Activated T-helper 2 cell treated with anti-CD3 and anti-CD28 coated beads, Interferon-gamma antibody, Interleukin-2, Interleukin-4, amounts not matched to agents 10 μg/mL and 5 μg/mL and 100 μg/mL, durations not matched to agents 14 hours and 24 hours and 36 hours (primary cell): ENCODE results near the gene IL19. TPM values are rescaled to one million over a fixed set of nuclear protein-coding genes. Genes with fewer than 3 reads are reported as not detected.
A peak's percentile ranks its signal among the peaks of the same experiment; 100 is the strongest.

ENCODE experiments used
- DNase-seq: peaks from one replicate; pipeline ENCODE4 v3.0.0; 2021; ENCODE audit warnings: low spot score
- H3K27ac Mint-ChIP-seq: one replicate; pipeline ENCODE4 v1.8.0; 2021; ENCODE audit warnings: mixed read lengths
- H3K27me3 Mint-ChIP-seq: one replicate; pipeline ENCODE4 v1.8.0; 2021; ENCODE audit warnings: low read depth, mixed read lengths
- H3K36me3 Mint-ChIP-seq: one replicate; pipeline ENCODE4 v1.8.0; 2021; ENCODE audit warnings: low read depth, mixed read lengths
- H3K4me1 Mint-ChIP-seq: one replicate; pipeline ENCODE4 v1.8.0; 2021; ENCODE audit warnings: low read depth, mixed read lengths
- H3K4me3 Mint-ChIP-seq: one replicate; pipeline ENCODE4 v1.8.0; 2021; ENCODE audit warnings: low read depth, mild to moderate bottlenecking, moderate library complexity, mixed read lengths
- H3K9me3 Mint-ChIP-seq: one replicate; pipeline ENCODE4 v1.8.0; 2021; ENCODE audit warnings: mixed read lengths
- intact Hi-C: fragments of 100-400 bp; cut with micrococcal nuclease; formaldehyde crosslinking; loops from one replicate; pipeline ENCODE4 v1.15.1; 2023
- total RNA-seq: library from RNA; stranded (reverse); gene quantifications from 2 replicates; pipeline ENCODE4 v1.2.3, GENCODE V29; 2022

IL19 gene
- total RNA-seq, 1 donor from 2014 or later = not detected

DNA sequence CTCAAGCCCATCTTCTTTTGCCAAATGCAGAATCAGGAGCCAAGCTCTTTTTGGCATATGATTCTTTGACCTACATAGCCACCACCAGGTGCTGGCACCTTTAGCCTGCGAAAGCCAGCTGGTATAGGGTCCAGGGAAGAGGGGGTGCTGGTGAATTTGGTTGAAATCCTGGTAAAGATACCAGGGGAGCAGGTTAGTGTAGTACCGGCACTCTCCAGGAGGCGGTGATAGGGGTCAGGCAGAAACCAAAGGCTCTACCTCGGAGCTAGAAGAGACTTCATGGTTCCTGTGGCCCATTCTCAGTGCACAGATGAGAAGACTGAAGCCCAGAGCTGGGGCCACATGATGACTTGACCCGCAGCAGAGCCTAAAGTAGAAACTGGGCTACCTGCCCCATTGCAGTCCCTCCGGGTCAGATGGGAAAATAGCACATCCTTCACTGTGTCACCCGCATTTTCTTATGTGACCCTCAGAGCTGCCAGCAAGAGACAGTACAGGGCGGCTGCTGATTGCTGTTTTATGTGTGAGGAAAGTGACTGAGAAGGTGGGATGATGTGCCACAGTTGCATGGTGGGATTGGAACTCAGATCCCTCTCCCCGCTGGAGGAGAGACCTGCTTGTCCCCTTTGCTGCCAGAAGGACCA, 36.0 kb upstream of the IL19 start:
- peaks cover 90% of the 10 kb centered on the region for H3K36me3 Mint-ChIP-seq
- intact Hi-C loops = loop anchor here (1.0 kb wide), 1 partner anchor 74 kb away; no protein-coding TSS in a partner anchor
- DNase-seq = peak; percentile 63
- H3K27me3 Mint-ChIP-seq = no peaks in the 10 kb centered on the region
- peaks cover 47% of the 10 kb centered on the region for H3K4me1 Mint-ChIP-seq
- no peaks in the 10 kb centered on the region for H3K9me3 Mint-ChIP-seq
- H3K4me3 Mint-ChIP-seq = no peak overlapping the region
- H3K27ac Mint-ChIP-seq = peak overlapping the region; percentile 40

DNA sequence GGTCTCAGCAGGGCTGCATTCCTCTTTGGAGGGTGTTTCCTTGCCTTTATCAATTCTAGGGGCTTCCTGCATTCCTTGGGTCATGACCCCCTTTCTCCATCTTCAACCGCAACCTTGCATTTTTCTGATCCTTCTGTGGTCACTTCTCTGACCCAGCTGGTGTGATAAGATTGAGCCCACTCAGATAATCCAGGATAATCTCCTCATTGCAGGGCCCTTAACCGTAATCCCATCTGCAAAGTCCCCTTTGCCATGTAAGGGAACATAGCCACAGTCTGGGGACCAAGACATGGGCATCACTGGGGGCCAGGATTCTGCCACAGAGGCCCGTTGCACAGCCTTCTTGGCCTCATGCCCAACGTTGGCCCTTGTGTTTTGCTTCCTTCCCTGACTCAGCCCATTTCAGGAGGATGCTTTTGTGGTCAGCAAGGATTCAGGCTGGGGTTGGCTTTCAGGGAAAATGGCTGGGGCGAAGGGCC, 35.0 kb upstream of the IL19 start:
- intact Hi-C loops = no loop called here
- no peak for DNase-seq
- H3K4me1 Mint-ChIP-seq = peaks cover 56% of the 10 kb centered on the region
- H3K27ac Mint-ChIP-seq = no peak overlapping the region
- H3K27me3 Mint-ChIP-seq = no peaks in the 10 kb centered on the region
- no peak overlapping the region for H3K4me3 Mint-ChIP-seq
- H3K9me3 Mint-ChIP-seq = no peaks in the 10 kb centered on the region
- H3K36me3 Mint-ChIP-seq = peaks cover 80% of the 10 kb centered on the region

DNA sequence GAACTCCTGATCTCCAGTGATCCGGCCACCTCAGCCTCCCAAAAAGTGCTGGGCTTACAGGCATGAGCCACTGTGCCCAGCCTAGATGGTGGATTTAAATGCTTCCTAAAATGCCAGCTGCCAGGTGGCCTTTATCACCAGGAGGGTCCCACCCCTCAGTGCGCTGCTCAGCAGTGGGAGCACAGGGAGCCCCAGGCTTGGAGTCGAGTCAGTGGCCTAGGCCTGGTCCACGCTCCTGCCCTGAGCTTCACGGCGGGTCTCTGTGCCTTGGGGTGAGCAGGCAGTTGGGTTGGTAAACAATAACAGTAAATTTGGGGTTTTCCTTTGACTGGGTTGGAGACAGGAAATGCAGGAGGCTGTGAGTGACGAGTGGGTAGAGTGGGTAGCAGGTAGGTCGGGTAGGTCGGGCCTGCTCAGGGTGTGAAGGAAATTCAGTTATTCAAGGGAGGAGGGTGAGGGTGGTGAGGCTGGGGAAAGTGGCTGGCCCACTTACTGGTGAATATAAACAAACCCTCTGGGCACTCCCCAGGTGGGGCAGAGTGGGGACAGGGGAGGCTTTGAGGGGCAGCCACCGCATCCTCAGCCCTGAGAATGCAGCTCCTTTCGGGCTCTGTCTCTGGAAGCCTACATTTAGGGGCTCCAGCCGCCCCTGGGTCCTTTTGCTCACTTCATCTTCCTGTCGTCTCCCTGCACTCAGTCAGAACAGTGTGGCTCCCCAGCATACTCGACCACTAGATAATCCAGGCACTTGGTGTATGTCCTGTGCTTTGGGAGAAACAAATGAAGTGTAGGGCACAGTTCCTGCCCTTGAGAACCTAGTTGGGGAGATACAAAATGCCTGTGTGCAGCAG, 33.5 kb upstream of the IL19 start:
- H3K36me3 Mint-ChIP-seq = peaks cover 73% of the 10 kb centered on the region
- intact Hi-C loops = no loop called here
- no peak overlapping the region for H3K4me3 Mint-ChIP-seq
- no peaks in the 10 kb centered on the region for H3K27me3 Mint-ChIP-seq
- peaks cover 69% of the 10 kb centered on the region for H3K4me1 Mint-ChIP-seq
- no peak for DNase-seq
- H3K9me3 Mint-ChIP-seq = no peaks in the 10 kb centered on the region
- H3K27ac Mint-ChIP-seq = peak overlapping the region; percentile 47

DNA sequence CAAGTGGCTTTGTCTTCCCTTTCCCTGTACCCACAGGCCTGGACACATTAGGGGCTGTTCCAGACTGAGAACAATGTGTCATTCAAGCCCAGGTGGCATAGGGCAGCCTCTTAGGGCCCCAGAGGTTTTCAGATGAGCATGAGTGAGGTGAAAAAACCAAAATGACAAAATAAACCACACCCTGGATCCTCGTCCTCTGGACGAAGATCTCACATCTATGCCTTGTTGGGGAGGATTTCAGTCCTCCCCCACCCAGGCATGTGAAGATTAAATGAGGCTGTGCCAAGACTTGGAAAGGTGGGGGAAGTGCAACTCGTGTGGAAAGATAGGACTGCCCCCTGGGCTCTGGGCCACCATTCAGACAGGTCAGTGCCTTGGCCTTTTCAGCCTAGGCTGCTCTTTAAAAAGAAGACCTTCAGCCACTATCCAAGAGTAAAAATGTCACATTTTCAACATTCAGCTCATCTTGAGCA, 32.8 kb upstream of the IL19 start:
- Mint-ChIP-seq H3K27ac (peak overlapping the region; percentile 11), H3K4me1 (peaks cover 75% of the 10 kb centered on the region)

DNA sequence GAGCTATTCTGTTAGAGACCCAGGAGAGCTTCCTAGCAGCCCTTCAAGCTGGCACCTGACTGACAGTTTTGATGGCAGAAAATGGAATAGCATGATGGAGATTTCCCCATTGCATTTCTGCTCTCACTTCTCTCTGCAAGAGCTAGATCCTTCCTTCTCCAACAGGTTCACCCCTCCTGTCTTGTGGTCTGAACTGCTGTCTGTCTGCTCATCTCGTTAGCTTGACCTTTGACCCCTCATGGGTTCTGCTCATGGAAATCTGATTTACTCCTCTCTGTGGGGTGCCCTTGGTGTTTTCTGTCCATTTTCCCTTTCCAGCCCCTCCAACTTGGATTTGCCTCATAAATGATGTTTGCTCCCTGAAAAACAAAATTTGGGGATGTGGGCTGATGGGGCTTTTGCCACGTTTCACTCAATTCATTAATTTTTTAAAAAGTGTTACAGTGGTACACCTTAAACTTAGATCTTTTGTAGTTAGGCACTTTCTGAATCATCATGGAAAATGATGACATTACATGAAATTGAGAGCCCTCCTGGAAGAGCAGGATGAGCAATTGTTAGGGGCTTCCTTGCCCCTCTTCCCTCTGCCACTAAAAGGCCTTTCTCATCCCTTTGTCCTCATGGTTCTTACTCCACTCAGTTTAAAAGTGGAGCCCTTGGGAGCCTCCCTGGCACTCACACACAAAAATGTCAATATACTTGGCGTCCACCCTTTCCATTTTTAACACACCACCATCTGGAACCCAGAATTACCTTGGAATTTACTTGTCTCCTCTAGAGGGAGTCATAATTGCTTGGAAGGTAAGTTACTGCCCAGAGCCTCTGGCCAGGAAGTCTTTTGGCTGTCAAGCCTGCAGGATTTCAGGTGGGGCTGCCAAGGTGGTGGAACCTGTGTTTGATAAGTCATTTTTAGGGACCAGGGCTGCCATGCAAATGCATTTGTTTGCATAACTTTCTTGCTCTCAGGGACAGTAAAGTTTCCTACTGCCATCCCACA, 31.9 kb upstream of the IL19 start:
- Mint-ChIP-seq H3K4me3 (no peak overlapping the region), H3K27me3 (no peaks in the 10 kb centered on the region), H3K27ac (peak overlapping the region; percentile 80), H3K9me3 (no peaks in the 10 kb centered on the region), H3K4me1 (peaks cover 82% of the 10 kb centered on the region), H3K36me3 (peaks cover 60% of the 10 kb centered on the region)
- intact Hi-C loops = loop anchor here (1.0 to 2.0 kb wide), 6 partner anchors 18 to 173 kb away; no protein-coding TSS in a partner anchor
- DNase-seq = no peak

More for the DNA sequence above, 32.8 kb upstream of the IL19 start:
- intact Hi-C loops = loop anchor here (2.0 kb wide), 1 partner anchor 17 kb away; no protein-coding TSS in a partner anchor
- peaks cover 67% of the 10 kb centered on the region for H3K36me3 Mint-ChIP-seq
- DNase-seq = no peak
- no peaks in the 10 kb centered on the region for H3K27me3 Mint-ChIP-seq
- H3K4me3 Mint-ChIP-seq = no peak overlapping the region
- no peaks in the 10 kb centered on the region for H3K9me3 Mint-ChIP-seq

DNA sequence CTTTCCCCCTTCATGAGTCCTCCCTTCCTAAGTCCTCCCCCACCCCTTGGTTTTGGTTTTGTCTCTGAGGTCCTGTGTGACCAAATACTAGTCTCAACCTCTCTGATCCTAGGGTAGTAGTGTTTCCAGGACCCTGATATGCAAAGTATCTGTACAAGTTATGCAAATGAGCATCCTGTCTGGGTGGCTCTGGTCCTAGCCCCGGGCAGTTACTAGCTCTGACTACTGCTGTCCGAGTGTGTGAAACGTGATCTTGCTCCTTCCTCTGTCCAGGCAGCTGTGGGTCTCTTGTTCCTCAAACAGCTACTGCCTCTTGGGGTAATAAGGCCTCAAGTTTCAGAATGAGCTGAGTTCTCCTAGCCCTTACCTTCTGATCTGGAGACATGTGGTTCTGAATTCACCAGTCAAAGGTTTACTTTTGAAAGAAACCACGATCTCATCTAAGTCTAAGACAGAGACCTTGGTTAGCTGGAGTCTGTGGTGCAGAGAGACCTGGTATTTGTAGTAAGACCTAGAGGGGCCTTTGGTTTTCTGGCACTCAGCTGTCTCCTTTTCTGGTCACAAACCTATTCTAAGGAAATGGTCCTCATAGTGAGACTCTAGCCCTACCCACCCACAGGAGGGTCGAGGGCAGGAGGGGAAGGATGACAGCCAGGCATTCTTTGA, 31.0 kb upstream of the IL19 start:
- Mint-ChIP-seq H3K27ac (peak overlapping the region; percentile 80), H3K9me3 (no peaks in the 10 kb centered on the region), H3K27me3 (no peaks in the 10 kb centered on the region), H3K4me3 (peak overlapping the region; percentile 15), H3K36me3 (peaks cover 56% of the 10 kb centered on the region), H3K4me1 (peaks cover 83% of the 10 kb centered on the region)
- DNase-seq = no peak
- intact Hi-C loops = loop anchor here (1.0 to 2.0 kb wide), 6 partner anchors 19 to 172 kb away; no protein-coding TSS in a partner anchor

DNA sequence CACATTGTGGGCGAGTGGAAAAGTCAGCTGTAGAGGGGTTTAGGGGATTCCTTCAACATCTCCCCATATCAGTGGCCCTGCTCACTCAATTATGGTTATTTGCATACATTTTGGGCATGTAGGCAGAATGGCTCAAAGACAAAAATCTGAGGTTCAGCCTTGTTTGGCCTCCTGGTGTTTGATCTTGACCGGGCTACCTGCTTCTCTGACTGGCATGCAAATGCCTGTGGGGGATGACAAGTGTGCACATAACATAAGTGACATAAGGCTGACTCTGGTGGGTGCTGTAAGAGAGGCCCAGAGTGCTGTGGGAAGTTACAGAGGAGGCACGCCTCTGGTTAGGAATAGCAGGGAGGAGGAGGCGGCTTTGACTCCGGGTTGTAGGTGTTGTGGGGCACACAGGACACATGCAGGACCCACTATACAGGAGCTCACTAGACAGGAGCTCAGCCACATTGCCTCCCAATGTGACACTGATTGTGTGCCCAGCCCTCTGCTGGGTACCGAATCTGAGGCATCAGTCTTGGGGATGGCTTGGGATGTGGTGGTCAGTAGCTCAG, 29.4 kb upstream of the IL19 start:
- DNase-seq = no peak
- intact Hi-C loops = no loop called here
- H3K36me3 Mint-ChIP-seq = peaks cover 46% of the 10 kb centered on the region
- H3K27me3 Mint-ChIP-seq = no peaks in the 10 kb centered on the region
- no peaks in the 10 kb centered on the region for H3K9me3 Mint-ChIP-seq
- H3K4me1 Mint-ChIP-seq = peaks cover 83% of the 10 kb centered on the region
- H3K27ac Mint-ChIP-seq = no peak overlapping the region
- H3K4me3 Mint-ChIP-seq = no peak overlapping the region

DNA sequence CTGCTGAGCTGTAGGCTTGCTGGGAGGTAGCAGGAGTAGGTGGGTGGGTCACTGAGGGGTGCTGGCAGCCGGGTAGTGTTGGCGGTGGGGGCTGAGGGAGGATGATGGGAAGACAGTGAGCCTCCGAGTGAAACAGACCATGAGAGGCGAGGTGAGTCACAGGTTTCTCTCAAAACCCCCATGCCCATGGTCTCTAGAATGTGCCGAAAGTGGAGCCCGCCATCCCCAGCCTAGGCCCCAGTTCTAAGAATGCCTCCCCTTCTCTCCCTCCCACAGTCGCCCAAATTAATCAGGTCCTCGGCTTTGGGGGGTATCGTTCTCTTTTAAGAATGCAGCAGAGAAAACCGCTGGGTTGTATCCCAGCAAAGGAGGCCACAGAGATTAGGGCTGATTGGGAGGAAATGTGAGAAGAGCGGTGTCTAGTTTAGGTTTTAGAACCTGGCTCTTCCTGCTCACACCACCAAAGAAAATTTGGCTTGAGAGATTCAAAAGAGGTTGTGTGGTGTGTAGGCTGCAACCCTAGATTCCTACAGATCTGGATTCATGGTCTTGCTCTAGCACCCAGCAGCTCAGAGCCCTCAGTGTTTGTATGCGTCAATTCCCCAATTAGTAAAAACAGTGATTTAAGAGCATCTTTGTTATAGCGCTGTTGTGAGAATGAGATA, 27.7 kb upstream of the IL19 start:
- peaks cover 73% of the 10 kb centered on the region for H3K4me1 Mint-ChIP-seq
- no peak overlapping the region for H3K4me3 Mint-ChIP-seq
- H3K36me3 Mint-ChIP-seq = peaks cover 42% of the 10 kb centered on the region
- no peaks in the 10 kb centered on the region for H3K27me3 Mint-ChIP-seq
- no peak overlapping the region for H3K27ac Mint-ChIP-seq
- intact Hi-C loops = no loop called here
- H3K9me3 Mint-ChIP-seq = no peaks in the 10 kb centered on the region
- DNase-seq = no peak

DNA sequence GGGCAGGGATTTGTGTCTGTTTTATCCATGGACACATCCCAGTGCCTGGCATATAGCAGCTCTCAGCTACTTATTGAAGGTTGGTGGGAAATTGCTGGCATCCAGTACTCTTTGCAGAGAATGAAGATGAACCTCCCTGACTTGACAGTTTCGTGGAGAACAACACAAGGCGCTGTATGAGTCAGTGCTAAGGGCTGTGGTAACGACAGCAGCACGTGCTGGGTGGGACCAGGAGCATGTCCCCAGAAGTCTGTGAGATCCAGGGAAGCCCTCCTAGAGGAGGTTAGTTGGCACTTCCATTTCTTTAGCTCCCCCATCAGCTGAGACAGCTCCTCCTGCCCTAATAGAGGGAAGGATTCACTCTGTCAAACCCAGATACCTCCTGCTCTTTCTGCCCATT, 25.9 kb upstream of the IL19 start:
- DNase-seq = no peak
- intact Hi-C loops = no loop called here
- Mint-ChIP-seq H3K27ac (no peak overlapping the region), H3K9me3 (no peaks in the 10 kb centered on the region), H3K4me3 (no peak overlapping the region), H3K27me3 (peaks cover 3% of the 10 kb centered on the region), H3K36me3 (peaks cover 31% of the 10 kb centered on the region), H3K4me1 (peaks cover 65% of the 10 kb centered on the region)

DNA sequence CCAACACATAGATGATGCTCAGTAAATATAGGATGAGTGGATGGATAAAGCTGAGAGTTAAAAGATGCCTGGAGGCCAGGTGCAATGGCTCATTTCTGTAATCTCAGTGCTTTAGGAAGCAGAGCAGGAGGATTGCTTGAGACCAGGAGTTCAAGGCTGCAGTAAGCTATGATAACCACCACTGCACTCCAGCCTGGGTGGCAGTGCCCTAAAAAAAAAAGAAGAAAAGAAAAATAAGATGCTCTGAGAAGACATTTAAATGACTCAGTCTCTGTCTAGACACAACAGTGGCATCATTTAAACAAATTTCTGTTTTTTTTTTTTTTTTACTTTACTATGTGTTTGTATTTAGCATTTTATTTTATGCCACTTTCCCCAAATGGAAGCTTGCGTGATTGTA, 25.3 kb upstream of the IL19 start:
- Mint-ChIP-seq H3K9me3 (no peaks in the 10 kb centered on the region), H3K4me1 (peaks cover 59% of the 10 kb centered on the region), H3K4me3 (no peak overlapping the region), H3K27ac (no peak overlapping the region), H3K27me3 (peaks cover 3% of the 10 kb centered on the region), H3K36me3 (peaks cover 31% of the 10 kb centered on the region)
- intact Hi-C loops = no loop called here
- DNase-seq = no peak

DNA sequence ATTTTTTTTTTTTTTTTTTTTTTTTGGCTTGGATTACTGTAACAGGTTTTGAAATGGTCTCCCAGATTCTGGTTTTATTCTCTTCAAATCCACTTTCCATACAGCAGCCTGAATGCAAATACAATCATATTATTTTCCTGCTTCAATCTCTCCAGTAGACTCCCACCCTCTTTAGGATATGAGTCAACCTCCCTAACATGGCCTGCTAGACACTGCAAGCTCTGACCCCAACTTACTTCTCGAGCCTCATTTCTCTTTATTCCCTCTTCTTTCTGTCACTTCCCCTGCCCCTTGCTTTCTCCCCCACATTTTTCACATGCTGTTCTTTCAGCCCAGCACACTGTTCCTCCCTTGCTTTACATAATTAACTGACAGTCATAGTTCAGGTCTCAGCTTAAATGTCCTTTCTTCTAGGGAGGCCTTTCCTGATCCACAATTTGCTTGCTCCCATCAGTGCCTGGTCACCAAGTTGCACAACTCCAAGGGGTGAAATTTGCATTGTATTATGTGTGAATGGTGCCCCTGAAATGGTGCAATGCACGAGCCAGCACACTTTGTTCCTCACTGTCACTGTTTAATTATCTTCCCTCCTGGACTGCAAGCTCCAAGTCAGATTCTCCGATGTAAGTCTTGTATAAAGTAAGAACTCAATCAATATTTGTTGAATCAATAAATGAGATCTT, 22.1 kb upstream of the IL19 start:
- Mint-ChIP-seq H3K9me3 (no peaks in the 10 kb centered on the region), H3K36me3 (peaks cover 24% of the 10 kb centered on the region), H3K27me3 (peaks cover 13% of the 10 kb centered on the region), H3K27ac (no peak overlapping the region), H3K4me1 (peaks cover 34% of the 10 kb centered on the region), H3K4me3 (no peak overlapping the region)
- intact Hi-C loops = no loop called here
- DNase-seq = no peak
